Measurements from ENCODE around the gene GSE1.

GRCh38 chr16:85591381-85591780 lies 21.7 kb upstream of the GSE1 start:
- TF ChIP-seq, protein P1, sequence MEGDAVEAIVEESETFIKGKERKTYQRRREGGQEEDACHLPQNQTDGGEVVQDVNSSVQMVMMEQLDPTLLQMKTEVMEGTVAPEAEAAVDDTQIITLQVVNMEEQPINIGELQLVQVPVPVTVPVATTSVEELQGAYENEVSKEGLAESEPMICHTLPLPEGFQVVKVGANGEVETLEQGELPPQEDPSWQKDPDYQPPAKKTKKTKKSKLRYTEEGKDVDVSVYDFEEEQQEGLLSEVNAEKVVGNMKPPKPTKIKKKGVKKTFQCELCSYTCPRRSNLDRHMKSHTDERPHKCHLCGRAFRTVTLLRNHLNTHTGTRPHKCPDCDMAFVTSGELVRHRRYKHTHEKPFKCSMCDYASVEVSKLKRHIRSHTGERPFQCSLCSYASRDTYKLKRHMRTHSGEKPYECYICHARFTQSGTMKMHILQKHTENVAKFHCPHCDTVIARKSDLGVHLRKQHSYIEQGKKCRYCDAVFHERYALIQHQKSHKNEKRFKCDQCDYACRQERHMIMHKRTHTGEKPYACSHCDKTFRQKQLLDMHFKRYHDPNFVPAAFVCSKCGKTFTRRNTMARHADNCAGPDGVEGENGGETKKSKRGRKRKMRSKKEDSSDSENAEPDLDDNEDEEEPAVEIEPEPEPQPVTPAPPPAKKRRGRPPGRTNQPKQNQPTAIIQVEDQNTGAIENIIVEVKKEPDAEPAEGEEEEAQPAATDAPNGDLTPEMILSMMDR (IDR thresholded peaks at IDR 0.05), result no peak
- no peak for TF ChIP-seq POLR2A (IDR thresholded peaks at IDR 0.05)
- no peak for TF ChIP-seq EP300 (IDR thresholded peaks at IDR 0.05)
- no peak for TF ChIP-seq POLR2AphosphoS5 (IDR thresholded peaks at IDR 0.05)
